Activated CD8-positive, alpha-beta memory T cell treated with anti-CD3 and anti-CD28 coated beads for 24 hours (primary cell): ENCODE measurements around the gene RC3H2.
"Not testable (repeated sequence)": the region's sequence is repeated elsewhere in the genome, so short reads cannot be mapped to it uniquely, and the experiment has no call there.

Source experiments
- DNase-seq: peaks from one replicate; pipeline ENCODE4 v3.0.0-alpha.2; 2020

RC3H2 gene

DNA sequence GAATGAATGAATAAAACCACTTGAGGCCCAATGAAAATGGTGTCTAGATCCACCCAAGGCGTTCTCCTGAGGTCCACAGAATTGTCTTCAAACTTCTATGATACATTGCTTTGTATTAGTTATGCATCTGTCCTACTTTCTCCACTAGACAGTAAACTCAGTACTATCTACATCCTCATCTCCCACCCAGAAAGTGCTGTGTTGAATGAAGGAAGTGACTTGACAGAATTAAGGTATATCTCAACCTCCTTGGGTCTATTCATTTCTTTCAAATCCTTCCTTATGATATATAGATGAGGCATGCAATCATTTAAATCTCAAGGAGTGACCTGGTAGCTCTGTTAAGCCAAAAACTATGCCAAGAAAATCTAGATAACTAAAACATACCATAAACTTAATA is 61.0 kb downstream of the RC3H2 start:
- DNase-seq: no peak

DNA sequence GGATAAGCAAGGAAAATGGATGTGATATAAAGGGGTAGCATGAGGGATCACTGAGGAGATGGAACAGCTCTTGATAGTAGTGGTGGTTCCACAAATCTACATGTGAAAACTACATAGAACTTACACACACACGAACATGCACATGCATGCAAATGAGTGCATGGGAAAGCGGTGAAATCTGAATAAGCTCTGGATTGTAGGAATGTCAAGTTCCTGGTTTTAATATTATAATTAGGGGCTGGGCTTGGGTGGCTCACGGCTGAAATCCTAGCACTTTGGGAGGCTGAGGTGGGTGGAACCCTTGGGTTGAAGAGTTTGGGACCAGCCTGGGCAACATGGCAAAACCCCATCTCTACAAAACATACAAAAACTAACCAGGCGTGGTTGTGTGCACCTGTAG is 63.7 kb downstream of the RC3H2 start:
- no peak for DNase-seq

DNA sequence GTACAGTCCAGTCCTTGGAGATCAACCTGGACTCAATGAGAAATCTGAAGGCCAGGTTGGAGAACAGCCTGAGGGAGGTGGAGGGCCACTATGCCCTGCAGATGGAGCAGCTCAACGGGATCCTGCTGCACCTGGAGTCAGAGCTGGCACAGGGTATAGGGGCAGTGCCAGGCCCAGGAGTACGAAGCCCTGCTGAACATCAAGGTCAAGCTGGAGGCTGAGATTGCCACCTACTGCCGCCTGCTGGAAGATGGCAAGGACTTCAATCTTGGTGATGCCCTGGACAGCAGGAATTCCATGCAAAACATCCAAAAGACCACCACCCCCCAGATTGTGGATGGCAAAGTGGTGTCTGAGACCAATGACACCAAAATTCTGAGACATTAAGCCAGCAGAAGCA is 66.7 kb downstream of the RC3H2 start:
- not testable (repeated sequence) for DNase-seq

DNA sequence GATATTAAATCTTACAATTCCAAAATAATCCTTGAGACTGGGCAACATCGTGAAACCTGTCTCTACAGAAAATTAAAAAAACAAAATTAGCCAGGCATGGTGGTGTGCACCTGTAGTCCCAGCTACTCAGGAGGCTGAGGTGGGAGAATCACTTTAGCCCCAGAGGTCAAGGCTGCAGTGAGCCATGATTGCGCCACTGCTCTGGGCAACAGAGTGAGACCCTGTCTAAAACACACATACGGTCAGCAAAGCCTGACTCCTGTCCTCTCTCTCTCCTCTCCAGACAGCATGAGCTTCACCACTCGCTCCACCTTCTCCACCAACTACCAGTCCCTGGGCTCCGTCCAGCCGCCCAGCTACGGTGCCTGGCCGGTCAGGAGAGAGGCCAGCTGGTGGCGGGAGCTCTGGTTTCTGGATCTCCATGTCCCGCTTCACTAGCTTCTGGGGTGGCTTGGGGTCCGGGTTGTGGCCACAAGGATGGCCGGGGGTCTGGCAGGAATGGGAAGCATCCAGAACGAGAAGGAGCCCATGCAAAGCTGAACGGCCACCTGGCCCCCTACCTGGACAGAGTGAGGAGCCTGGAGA is 67.8 kb downstream of the RC3H2 start:
- no peak for DNase-seq

DNA sequence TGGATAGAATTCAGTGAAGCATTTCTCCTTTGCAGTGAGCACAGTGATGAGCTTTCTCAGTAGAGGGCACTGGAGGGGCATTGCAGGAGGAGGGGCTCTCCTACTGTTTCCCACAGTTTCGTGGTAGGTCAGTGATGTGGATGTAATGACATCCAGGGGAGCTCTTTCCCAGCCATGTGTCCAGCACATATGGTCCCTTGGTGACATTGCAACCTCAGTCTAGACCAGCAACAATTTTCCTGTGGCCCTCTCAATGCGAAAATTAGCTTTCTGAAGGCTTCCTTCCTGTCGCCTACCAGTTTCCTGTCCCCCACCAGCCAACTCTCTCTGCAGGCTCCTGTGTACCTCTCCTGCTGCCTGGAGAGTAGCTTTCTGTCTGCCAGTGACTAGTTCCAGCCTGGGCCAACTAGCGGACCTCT is 69.8 kb downstream of the RC3H2 start:
- DNase-seq: peak; percentile 72

- DNase-seq: no peak
Observed at GRCh38 chr9:122832194-122832593, 73.0 kb downstream of the RC3H2 start.

GRCh38 chr9:122828965-122829284 is 76.2 kb downstream of the RC3H2 start:
- DNase-seq: not testable (repeated sequence)

DNA sequence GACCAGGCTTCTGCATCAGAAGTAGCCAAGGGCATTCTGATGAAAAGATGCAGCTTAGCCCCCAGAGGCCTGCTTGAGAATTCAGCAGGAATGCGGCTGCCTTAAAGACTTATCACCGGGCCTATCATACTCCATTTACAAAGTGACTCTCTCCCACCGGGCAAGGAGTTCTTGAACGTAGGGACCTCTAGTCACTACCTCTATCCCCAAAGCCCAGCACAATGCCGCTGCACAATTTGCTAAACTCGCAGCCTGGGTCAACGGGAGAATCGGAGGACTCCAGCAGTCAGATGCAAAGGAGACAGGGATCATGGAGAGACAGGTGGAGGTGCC is 77.4 kb downstream of the RC3H2 start:
- no peak for DNase-seq

- no peak for DNase-seq
Observed at GRCh38 chr9:122822938-122823337, 82.2 kb downstream of the RC3H2 start.

DNA sequence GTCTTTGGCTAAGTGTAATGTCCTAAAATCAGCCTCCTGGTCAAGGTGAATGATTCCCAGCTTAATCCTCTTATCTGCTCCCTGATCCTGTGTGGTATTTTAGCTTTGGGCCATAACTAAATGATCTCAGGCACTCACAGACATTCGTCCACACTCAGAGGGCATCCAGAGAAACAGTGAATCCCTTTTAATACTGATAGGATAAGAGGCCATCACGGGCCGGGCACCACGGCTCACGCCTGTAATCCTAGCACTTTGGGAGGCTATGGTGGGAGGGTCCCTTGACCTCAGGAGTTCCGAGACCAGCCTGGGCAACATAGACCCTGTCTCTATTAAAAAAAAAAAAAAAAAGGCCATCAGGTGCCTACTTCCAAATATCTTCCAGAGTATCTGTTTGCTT is 83.1 kb downstream of the RC3H2 start:
- DNase-seq: no peak

GRCh38 chr9:122821278-122821943 is 83.7 kb downstream of the RC3H2 start:
- DNase-seq: no peak

DNA sequence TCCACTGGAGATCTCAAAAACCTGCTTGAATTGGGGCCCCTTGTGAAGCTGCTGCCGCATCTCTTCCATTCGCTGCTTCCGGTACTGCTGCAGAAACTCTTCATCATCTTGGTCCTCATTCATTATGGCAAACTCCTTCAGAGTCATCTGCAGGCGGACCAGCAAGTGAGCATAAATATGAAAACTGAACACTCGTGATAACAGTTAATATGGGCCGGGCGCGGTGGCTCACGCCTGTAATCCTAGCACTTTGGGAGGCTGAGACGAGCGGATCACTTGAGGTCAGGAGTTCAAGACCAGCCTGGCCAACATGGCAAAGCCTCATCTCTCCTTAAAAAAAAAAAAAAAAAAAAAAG is 84.7 kb downstream of the RC3H2 start:
- no peak for DNase-seq

GRCh38 chr9:122819791-122820489 is 85.2 kb downstream of the RC3H2 start:
- no peak for DNase-seq

- no peak for DNase-seq
Observed at GRCh38 chr9:122819326-122819725, 85.8 kb downstream of the RC3H2 start.

DNA sequence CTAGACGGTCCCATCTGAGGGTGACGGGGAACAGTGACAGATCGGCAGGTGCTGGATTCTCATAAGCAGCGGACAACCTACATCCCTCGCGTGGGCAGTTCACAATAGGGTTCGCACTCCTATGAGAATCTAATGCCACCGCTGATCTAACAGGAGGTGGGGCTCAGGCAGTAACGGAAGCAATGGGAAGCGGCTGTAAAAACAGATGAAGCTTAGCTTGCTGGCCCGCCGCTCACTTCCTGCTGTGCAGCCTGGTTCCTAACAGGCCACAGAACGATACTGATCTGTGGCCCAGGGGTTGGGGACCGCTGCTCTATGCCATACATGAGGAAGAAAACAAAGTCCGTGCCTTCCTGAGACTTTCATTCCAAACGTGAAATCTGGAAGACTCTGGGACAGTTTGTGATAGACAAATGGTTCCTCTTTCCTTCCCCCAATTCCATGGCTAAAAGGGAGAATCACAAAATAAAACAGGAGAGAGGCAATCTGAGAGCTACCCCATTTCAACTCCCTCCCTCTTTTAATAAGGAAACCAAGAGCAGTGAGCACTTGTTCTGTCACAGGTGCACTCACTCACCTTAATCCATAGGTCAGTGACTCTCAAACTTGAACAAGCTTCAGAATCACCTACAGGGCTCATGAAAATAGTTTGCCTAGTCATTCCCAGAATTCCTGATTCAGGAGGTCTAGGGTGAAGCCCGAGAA is 88.8 kb downstream of the RC3H2 start:
- DNase-seq: peak; percentile 66

GRCh38 chr9:122815544-122815943 is 89.6 kb downstream of the RC3H2 start:
- no peak for DNase-seq

DNA sequence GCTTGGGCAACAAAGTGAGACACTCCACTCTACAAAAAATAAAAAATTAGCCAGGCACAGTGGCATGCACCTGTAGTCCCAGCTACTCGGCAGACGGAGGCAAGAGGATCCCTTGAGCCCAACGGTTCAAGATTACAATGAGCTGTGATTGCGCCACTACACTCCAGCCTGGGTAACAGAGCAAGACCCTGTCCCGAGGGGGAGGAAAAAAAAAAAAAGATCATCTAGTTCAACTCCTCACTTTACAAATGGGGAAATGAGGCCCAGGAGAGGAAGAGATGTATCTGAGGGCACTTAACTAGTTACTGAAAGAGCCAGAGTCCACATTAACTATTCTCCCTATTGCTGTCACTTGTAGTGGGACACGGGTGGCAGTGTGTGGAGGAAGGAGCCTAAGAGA is 90.6 kb downstream of the RC3H2 start:
- DNase-seq: peak; percentile 32

DNA sequence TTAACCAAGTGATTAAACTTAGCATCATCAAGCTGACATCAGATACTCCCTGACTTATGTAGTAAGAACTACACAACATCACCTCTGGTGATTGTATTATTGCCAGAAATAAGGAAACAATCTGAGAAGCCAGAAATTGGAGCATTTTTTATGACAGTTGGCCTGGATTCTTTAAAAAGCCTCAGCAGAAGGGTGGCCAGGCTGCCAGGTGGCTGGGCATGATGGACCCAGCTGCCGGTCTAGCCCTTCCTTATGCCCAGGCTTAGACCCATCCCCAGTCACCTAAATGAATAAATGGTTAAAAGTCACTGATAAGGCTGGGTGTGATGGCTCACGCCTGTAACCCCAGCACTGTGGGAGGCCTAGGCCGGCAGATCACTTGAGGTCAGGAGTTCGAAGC is 92.4 kb downstream of the RC3H2 start:
- peak; percentile 7 for DNase-seq

DNA sequence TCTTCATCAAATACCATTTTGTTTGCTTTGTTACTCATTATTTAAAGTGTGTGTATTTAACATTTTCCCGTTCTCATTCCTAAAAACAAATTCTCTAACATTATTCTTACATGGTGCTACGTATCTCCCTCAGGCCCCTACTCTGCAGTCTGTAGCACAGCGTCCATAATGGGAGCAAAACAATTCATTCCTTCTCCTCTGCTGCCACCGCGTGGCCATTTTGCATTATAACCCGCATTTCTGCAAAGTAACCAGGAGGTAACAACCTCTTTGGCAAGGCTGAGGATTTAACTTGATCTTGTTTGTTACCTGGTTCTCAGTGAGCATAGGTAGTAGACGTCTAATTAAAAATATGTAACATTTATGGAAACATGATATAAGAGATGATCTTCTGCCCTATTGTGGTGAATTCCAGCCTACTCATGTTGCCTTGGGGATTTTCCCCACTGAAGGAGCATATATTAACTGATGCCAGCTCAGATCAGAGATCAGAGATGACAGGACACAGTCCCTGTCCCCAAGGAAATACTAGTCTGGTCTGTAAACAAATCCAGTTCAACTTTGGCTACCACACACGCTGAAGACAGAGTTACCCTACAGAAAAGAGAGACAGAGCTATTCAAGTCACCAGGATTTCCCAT is 94.7 kb downstream of the RC3H2 start:
- DNase-seq: peak; percentile 89

DNA sequence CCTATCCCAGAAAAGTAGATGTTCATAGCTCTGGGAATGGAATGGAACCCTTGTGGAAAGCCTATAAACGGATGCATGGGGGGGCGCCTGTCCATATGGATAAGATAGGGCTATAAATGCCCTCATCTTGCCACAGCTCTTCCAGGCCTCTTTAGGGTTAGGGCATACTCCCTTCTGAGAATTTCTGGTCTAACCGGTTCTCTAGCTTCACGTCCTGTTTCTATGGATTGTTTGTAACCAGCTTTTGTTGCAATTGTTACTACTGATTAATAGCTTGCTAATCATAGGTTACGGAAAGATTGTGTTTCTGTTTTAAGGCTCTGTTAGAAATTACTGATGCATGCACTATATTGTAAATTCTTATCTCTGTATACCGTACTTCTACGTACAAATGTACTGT is 95.9 kb downstream of the RC3H2 start:
- DNase-seq: not testable (repeated sequence)

GRCh38 chr9:122808141-122808540 is 97.0 kb downstream of the RC3H2 start:
- DNase-seq: no peak

GRCh38 chr9:122807271-122807900 is 97.8 kb downstream of the RC3H2 start:
- DNase-seq: no peak

DNA sequence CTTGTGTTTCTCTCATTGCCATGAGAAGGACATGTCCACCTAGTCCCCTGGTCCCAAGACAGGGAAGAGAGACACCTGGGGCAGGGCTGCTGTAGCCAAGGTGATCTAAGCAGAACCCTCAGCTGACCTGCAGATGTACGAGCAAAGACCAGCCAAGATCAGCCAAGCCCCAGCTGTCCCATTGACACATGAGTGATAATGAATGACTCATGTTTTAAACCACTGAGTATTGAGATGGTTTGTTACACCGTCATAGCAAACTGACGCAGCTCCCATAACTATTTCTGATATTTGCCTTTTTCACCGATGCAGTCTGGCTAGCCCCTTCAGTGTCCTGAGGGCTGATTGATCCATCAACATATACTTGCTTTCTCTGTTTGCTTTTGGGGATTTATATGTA is 98.5 kb downstream of the RC3H2 start:
- no peak for DNase-seq
